K562 (cell line): ENCODE data around the gene EXOC4. TPM values are rescaled to one million over a fixed set of nuclear protein-coding genes. Genes with fewer than 3 reads are reported as not detected.

ENCODE experiments used
- ATAC-seq: fragments of 200-7000 bp; cut with Tn5 transposase; 3 replicates; pipeline ENCODE4 v1.9.1; 2020; ENCODE audit warnings: moderate library complexity
- BruUV-seq: library from RNA; stranded (reverse); fragments of 400-500 nt; replicated peaks from 2 replicates; lab custom pipeline; 2021; lab: Mats Ljungman, UMichigan
- CTCF ChIA-PET: fragments of 300-600 bp; formaldehyde crosslinking; extraction: SDS; loops from one replicate; lab custom pipeline; 2021; ENCODE audit warnings: low intra/inter-chr PET ratio; lab: Yijun Ruan, JAX
- POLR2A ChIA-PET: fragments of 300-600, 350-650 bp; sonication (Branson Sonifier 250); formaldehyde crosslinking; extraction: SDS; loops from one replicate; lab custom pipeline; 2021; ENCODE audit warnings: antibody characterized with exemption, inconsistent platforms; lab: Yijun Ruan, JAX
- DNase-seq, 4 experiments: peaks; one replicate each; pipeline versions ENCODE4 v3.0.0 to v3.0.0-alpha.2; 2011 to 2018; ENCODE audit warnings: low spot score in 3 of 4, mixed read lengths in 3 of 4; ENCODE audit errors: extremely low read depth in 1 of 4
- FAIRE-seq: peaks from 2 replicates; lab custom pipeline; 2011; peaks lifted over from hg19 to GRCh38; lab: Jason Lieb, UNC
- H2AFZ ChIP-seq: 2 replicates; pipeline ENCODE4 v1.6.0; 2011; ENCODE audit warnings: low read depth, low read length, control low read depth, inconsistent platforms
- H3K27ac ChIP-seq: fragments of 200-600 bp; 3 replicates; pipeline ENCODE4 v1.8.0; 2011; ENCODE audit warnings: low read depth, mild to moderate bottlenecking, control low read depth, inconsistent platforms, low read length, moderate library complexity, mixed read lengths; ENCODE audit errors: extremely low read depth
- H3K27me3 ChIP-seq, 2 experiments: fragments of 300-600 bp in 1 of 2; 2 replicates in 1 of 2; 3 replicates in 1 of 2; pipeline versions ENCODE4 v1.6.0 to v1.8.0; 2011; ENCODE audit warnings: inconsistent platforms in 2 of 2, low read length in 2 of 2, mild to moderate bottlenecking in 1 of 2, mixed read lengths in 1 of 2, moderate library complexity in 1 of 2; ENCODE audit not compliant: control insufficient read depth in 2 of 2, insufficient read depth in 2 of 2
- H3K36me3 ChIP-seq: fragments of 300-600 bp; 3 replicates; pipeline ENCODE4 v1.8.0; 2011; ENCODE audit warnings: mild to moderate bottlenecking, low read length, inconsistent platforms; ENCODE audit not compliant: control insufficient read depth, insufficient read depth
- H3K4me1 ChIP-seq, 2 experiments: fragments of 200-600 bp in 1 of 2; replicated peaks in 1 of 2; 2 replicates in 1 of 2; 3 replicates in 1 of 2; pipeline versions ENCODE4 v1.5.1 to v1.8.0; 2011; ENCODE audit warnings: inconsistent platforms in 2 of 2, low read length in 2 of 2, mild to moderate bottlenecking in 1 of 2, mixed read lengths in 1 of 2, moderate library complexity in 1 of 2; ENCODE audit not compliant: control insufficient read depth in 2 of 2, insufficient read depth in 2 of 2
- H3K4me2 ChIP-seq: 2 replicates; pipeline ENCODE4 v1.6.1; 2011; ENCODE audit warnings: low read length, control low read depth, inconsistent platforms, mixed read lengths; ENCODE audit not compliant: insufficient read depth
- H3K4me3 ChIP-seq: fragments of 200-600 bp; sonication (generic), shearing (Covaris generic); 2 replicates; pipeline ENCODE4 v1.5.1; 2016; ENCODE audit warnings: control low read depth, inconsistent platforms
- H3K79me2 ChIP-seq: fragments of 200-600 bp; 3 replicates; pipeline ENCODE4 v1.8.0; 2011; ENCODE audit warnings: low read length, inconsistent platforms; ENCODE audit not compliant: control insufficient read depth, insufficient read depth
- H3K9ac ChIP-seq, 2 experiments: 2 replicates each; pipeline versions ENCODE4 v1.6.0 to v1.6.1; 2011; ENCODE audit warnings: low read depth in 2 of 2, low read length in 2 of 2, control low read depth in 1 of 2, inconsistent platforms in 1 of 2, mild to moderate bottlenecking in 1 of 2, mixed read lengths in 1 of 2; ENCODE audit not compliant: insufficient read depth in 1 of 2
- H3K9me1 ChIP-seq: one replicate; pipeline ENCODE4 v1.6.0; 2011; ENCODE audit warnings: inconsistent platforms, mild to moderate bottlenecking, low read length, moderate library complexity; ENCODE audit not compliant: control insufficient read depth, insufficient read depth
- H3K9me3 ChIP-seq: replicated peaks from 2 replicates; pipeline ENCODE4 v1.5.1; 2011; ENCODE audit warnings: low read depth, low read length, inconsistent platforms; ENCODE audit not compliant: control insufficient read depth, insufficient read depth
- H4K20me1 ChIP-seq: replicated peaks from 2 replicates; pipeline ENCODE4 v1.6.1; 2011; ENCODE audit warnings: low read length, inconsistent platforms, mixed read lengths; ENCODE audit not compliant: control insufficient read depth, insufficient read depth
- C11orf30 ChIP-seq: fragments of 450-650 bp; IDR thresholded peaks from 2 replicates; pipeline ENCODE4 v1.6.1; 2016; ENCODE audit warnings: low read depth, mild to moderate bottlenecking
- CREB3 ChIP-seq: fragments of 450-650 bp; conservative IDR thresholded peaks from 2 replicates; pipeline ENCODE4 v1.6.1; 2016; ENCODE audit warnings: missing genetic modification characterization, low read depth, mild to moderate bottlenecking, missing compliant biosample characterization, moderate library complexity
- CSDE1 ChIP-seq, 2 experiments: fragments of 450-650 bp; IDR thresholded peaks; 2 replicates each; pipeline ENCODE4 v1.6.1; 2016; ENCODE audit warnings: mild to moderate bottlenecking in 1 of 2
- EGR1 ChIP-seq: fragments of 450-650 bp; conservative IDR thresholded peaks from 2 replicates; pipeline ENCODE4 v1.6.1; 2017; ENCODE audit warnings: mild to moderate bottlenecking
- FOXJ2 ChIP-seq: fragments of 200-800 bp; sonication (Bioruptor generic); IDR thresholded peaks from 2 replicates; pipeline ENCODE4 v1.6.1; 2016; ENCODE audit warnings: missing genetic modification characterization, missing compliant biosample characterization
- GMEB1 ChIP-seq: fragments of 250-450 bp; sonication (Bioruptor Pico); IDR thresholded peaks from 2 replicates; pipeline ENCODE4 v1.4.0; 2020; ENCODE audit warnings: mild to moderate bottlenecking
- IFI16 ChIP-seq: fragments of 250-450 bp; sonication (Bioruptor Pico); IDR thresholded peaks from 2 replicates; pipeline ENCODE4 v2.1.2; 2022; ENCODE audit warnings: mild to moderate bottlenecking, inconsistent platforms
- ILF3 ChIP-seq: fragments of 450-650 bp; IDR thresholded peaks from 2 replicates; pipeline ENCODE4 v1.6.1; 2018; ENCODE audit warnings: antibody characterized with exemption, mild to moderate bottlenecking, moderate library complexity, borderline replicate concordance
- MAFG ChIP-seq: fragments of 450-650 bp; conservative IDR thresholded peaks from 2 replicates; pipeline ENCODE4 v1.6.1; 2016; ENCODE audit warnings: missing genetic modification characterization, missing compliant biosample characterization
- NFE2 ChIP-seq: IDR thresholded peaks from 2 replicates; pipeline ENCODE4 v1.6.1; 2014; ENCODE audit warnings: antibody characterized with exemption, low read depth
- TCF15 ChIP-seq: fragments of 250-450 bp; sonication (Bioruptor Pico); IDR thresholded peaks from 2 replicates; pipeline ENCODE4 v1.8.0; 2022; ENCODE audit warnings: moderate library complexity, mild to moderate bottlenecking, inconsistent platforms
- ZC3H8 ChIP-seq: fragments of 450-650 bp; IDR thresholded peaks from 2 replicates; pipeline ENCODE4 v1.6.1; 2017
- ZNF764 ChIP-seq: fragments of 250-450 bp; sonication (Bioruptor Pico); IDR thresholded peaks from 2 replicates; pipeline ENCODE4 v1.4.0; 2020; ENCODE audit warnings: low read depth, mild to moderate bottlenecking, moderate library complexity
- WGBS: fragments of 100-300 bp; shearing (Covaris generic); methylation state at CpG from one replicate; pipeline ENCODE4 v1.1.6; 2016; ENCODE audit warnings: low coverage, mixed read lengths; ENCODE audit not compliant: insufficient coverage; ENCODE audit errors: missing lambda C conversion rate; 5-methylcytosine and 5-hydroxymethylcytosine counted together
- in situ Hi-C: fragments of 300-500 bp; cut with MboI; formaldehyde crosslinking; loops from 4 replicates; pipeline ENCODE4 v1.15.0; 2018; ENCODE audit warnings: inconsistent platforms, mixed read lengths
- intact Hi-C: fragments of 100-400 bp; cut with micrococcal nuclease; formaldehyde crosslinking; loops from 2 replicates; pipeline ENCODE4 v1.14.2; 2022
- polyA plus RNA-seq, 8 experiments: library from polyadenylated mRNA; depleted of rRNA in 4 of 8; stranded (reverse) in 5 of 8; unstranded in 3 of 8; fragments of >200 nt; fragmentation: Nextera tagmentation in 2 of 8; fragmentation: Illumina TruSeq in 1 of 8; extraction: Ambion mirVana in 2 of 8; extraction: Trizol in 1 of 8; gene quantifications; 2 replicates each; pipeline versions ENCODE4 v1.2.1 to v1.2.3, GENCODE V29; 2011 to 2014; ENCODE audit warnings: inconsistent platforms in 1 of 8, missing spikeins in 1 of 8
- total RNA-seq, 7 experiments: library from RNA; depleted of rRNA in 6 of 7; stranded (reverse); fragments of >200 nt in 6 of 7; fragmentation: Illumina TruSeq in 2 of 7; extraction: Trizol in 2 of 7; gene quantifications; 2 replicates each; pipeline versions ENCODE4 v1.2.1 to v1.2.3, GENCODE V29; 2011 to 2021; ENCODE audit warnings: low replicate concordance in 1 of 7
- TF ChIP-seq, protein P1 (sequence below): fragments of 250-450 bp; sonication (Bioruptor Pico); IDR thresholded peaks from 2 replicates; pipeline ENCODE4 v1.8.0; 2022; ENCODE audit warnings: inconsistent platforms
- TF ChIP-seq, protein P2 (sequence below): fragments of 250-450 bp; sonication (Bioruptor Pico); IDR thresholded peaks from 2 replicates; pipeline ENCODE4 v1.8.0; 2022; ENCODE audit warnings: inconsistent platforms, mild to moderate bottlenecking, moderate library complexity, borderline replicate concordance
- TF ChIP-seq, protein P3 (sequence below): sonication (generic); formaldehyde crosslinking; IDR thresholded peaks from 2 replicates; pipeline ENCODE4 v1.9.0; 2022; ENCODE audit warnings: mild to moderate bottlenecking, missing genetic modification reagents
- TF ChIP-seq, protein P4 (sequence below): fragments of 250-450 bp; sonication (Bioruptor Pico); IDR thresholded peaks from 2 replicates; pipeline ENCODE4 v1.8.0; 2021; ENCODE audit warnings: moderate library complexity, mild to moderate bottlenecking, inconsistent platforms

Gene EXOC4
- total and polyA plus RNA-seq, 9 of the 15 experiments (the other 6 are each of a cell fraction or from before 2014, with no cell fraction given) = 18.5 to 73.1 (median 46.6) TPM

GRCh38 chr7:133358708-133359107 is 105.8 kb downstream of the EXOC4 start:
- Histone ChIP-seq H3K27ac (no peak overlapping the region), H3K9ac (0 out of 4 replicates have a peak overlapping the region, but pooled peaks of 1 of the 2 experiments have one; percentile 1), H3K9me1 (no peaks in the 10 kb centered on the region), H2AFZ (no peak overlapping the region), H3K4me1 (peaks cover 0 to 15% of the 10 kb centered on the region in 2 experiments; a peak in 3 of 5 replicates), H3K36me3 (peaks cover 3% of the 10 kb centered on the region; the same call in 1 of the 3 replicates), H3K4me2 (no peak overlapping the region), H3K27me3 (no peaks in the 10 kb centered on the region), H3K4me3 (no peak overlapping the region), H3K9me3 (no peaks in the 10 kb centered on the region), H3K79me2 (peaks cover 7% of the 10 kb centered on the region; the same call in 1 of the 3 replicates)
- POLR2A ChIA-PET = no interaction called here
- ATAC-seq = no peak
- intact Hi-C loops = no loop called here
- in situ Hi-C loops = no loop called here
- 38% methylated on average over 3 of the region's 3 CpGs for WGBS
- CTCF ChIA-PET = no interaction called here
- peak; percentile 36; the same call in 1 of the 2 replicates for TF ChIP-seq MAFG
- TF ChIP-seq IFI16 (CRISPR knock-in tag) = no peak
- TF ChIP-seq, protein P1, sequence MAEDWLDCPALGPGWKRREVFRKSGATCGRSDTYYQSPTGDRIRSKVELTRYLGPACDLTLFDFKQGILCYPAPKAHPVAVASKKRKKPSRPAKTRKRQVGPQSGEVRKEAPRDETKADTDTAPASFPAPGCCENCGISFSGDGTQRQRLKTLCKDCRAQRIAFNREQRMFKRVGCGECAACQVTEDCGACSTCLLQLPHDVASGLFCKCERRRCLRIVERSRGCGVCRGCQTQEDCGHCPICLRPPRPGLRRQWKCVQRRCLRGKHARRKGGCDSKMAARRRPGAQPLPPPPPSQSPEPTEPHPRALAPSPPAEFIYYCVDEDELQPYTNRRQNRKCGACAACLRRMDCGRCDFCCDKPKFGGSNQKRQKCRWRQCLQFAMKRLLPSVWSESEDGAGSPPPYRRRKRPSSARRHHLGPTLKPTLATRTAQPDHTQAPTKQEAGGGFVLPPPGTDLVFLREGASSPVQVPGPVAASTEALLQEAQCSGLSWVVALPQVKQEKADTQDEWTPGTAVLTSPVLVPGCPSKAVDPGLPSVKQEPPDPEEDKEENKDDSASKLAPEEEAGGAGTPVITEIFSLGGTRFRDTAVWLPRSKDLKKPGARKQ (CRISPR knock-in tag) = 0 out of 2 replicates have a peak, but pooled peaks have one; percentile 27
- TF ChIP-seq C11orf30 = peak; percentile 57
- TF ChIP-seq, protein P2, sequence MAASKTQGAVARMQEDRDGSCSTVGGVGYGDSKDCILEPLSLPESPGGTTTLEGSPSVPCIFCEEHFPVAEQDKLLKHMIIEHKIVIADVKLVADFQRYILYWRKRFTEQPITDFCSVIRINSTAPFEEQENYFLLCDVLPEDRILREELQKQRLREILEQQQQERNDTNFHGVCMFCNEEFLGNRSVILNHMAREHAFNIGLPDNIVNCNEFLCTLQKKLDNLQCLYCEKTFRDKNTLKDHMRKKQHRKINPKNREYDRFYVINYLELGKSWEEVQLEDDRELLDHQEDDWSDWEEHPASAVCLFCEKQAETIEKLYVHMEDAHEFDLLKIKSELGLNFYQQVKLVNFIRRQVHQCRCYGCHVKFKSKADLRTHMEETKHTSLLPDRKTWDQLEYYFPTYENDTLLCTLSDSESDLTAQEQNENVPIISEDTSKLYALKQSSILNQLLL (CRISPR knock-in tag) = no peak
- TF ChIP-seq CSDE1 (IDR thresholded peaks at IDR 0.05) = no peak
- TF ChIP-seq FOXJ2 (tag) = 0 out of 2 replicates have a peak, but pooled peaks have one; percentile 34
- TF ChIP-seq ZNF764 = no peak
- peak; percentile 71 for TF ChIP-seq NFE2
- TF ChIP-seq GMEB1 (CRISPR knock-in tag) = no peak
- TF ChIP-seq, protein P3, sequence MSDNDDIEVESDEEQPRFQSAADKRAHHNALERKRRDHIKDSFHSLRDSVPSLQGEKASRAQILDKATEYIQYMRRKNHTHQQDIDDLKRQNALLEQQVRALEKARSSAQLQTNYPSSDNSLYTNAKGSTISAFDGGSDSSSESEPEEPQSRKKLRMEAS (CRISPR knock-in tag) = no peak
- TF ChIP-seq, protein P4, sequence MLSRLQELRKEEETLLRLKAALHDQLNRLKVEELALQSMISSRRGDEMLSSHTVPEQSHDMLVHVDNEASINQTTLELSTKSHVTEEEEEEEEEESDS = no peak
- no peak for TF ChIP-seq EGR1
- no peak for TF ChIP-seq CREB3 (tag)
- no peak for TF ChIP-seq ZC3H8
- TF ChIP-seq TCF15 (CRISPR knock-in tag) = no peak
- no peak for TF ChIP-seq ILF3
- TF ChIP-seq, all 486 proteins: peak for 5
- BruUV-seq = TSS peak; percentile 14
- no peak for FAIRE-seq
- no peaks in the 10 kb centered on the region for H4K20me1 ChIP-seq
- DNase-seq = no peak
